Measurements from ENCODE around the gene RNPS1. TPM values are rescaled to one million over a fixed set of nuclear protein-coding genes. Genes with fewer than 3 reads are reported as not detected.
A peak's percentile ranks its signal among the peaks of the same experiment; 100 is the strongest.
"Not testable (repeated sequence)": the region's sequence is repeated elsewhere in the genome, so short reads cannot be mapped to it uniquely, and the experiment has no call there.

Gene RNPS1
- total RNA-seq, 4 donors from 2014 or later, result 93.0 to 125 (median 114) TPM

DNA sequence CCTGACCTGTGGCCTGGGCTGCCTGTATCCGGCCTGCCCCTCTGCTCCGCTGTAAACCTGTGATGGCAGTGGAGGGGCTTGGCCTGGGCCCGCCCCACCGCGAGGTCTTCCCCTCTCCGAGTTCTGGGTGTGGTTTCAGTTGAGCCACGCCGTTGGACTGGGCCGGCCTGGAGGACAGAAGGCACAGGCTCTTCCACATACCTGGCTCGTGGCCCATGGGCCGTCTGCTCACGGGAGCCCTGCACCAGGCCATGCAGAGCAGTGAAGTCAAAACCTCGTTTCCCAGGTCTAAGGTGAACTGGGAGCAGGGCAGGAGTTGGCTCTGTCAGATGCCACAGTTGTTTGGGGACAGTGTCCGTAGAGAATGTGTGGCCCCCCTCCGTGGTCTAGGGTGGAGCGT is 5.6 kb upstream of the RNPS1 start:
- intact Hi-C loops (cut with DNase I), result no loop called here
- H3K4me3 ChIP-seq, result no peak overlapping the region
- no CpG with 5 or more reads among the region's 16 CpGs for WGBS, 2 donors
- H3K27me3 ChIP-seq, result no peaks in the 10 kb centered on the region
- H3K27ac ChIP-seq, result no peak overlapping the region
- peaks cover 13 to 22% (median 15%) of the 10 kb centered on the region in 3 donors for H3K4me1 ChIP-seq
- no peaks in the 10 kb centered on the region for H3K9me3 ChIP-seq
- H3K36me3 ChIP-seq, result peaks cover 0 to 10% (median 0%) of the 10 kb centered on the region in 3 donors
- no peak for DNase-seq
- TF ChIP-seq CTCF (IDR thresholded peaks at IDR 0.05) (no peak), POLR2A (IDR thresholded peaks at IDR 0.05) (no peak)

- no peak for DNase-seq
- Histone ChIP-seq H3K27me3 (no peaks in the 10 kb centered on the region), H3K27ac (no peak overlapping the region), H3K4me3 (no peak overlapping the region), H3K9me3 (no peaks in the 10 kb centered on the region), H3K4me1 (peaks cover 13 to 25% (median 15%) of the 10 kb centered on the region in 3 donors), H3K36me3 (peaks cover 0 to 4% (median 0%) of the 10 kb centered on the region in 3 donors)
- intact Hi-C loops (cut with DNase I), result no loop called here
- 90% methylated on average over 3 of the region's 14 CpGs; no CpG with 5 or more reads in 1 of the 2 donors for WGBS, 2 donors
- no peak for TF ChIP-seq POLR2A (IDR thresholded peaks at IDR 0.05)
- no peak for TF ChIP-seq CTCF (IDR thresholded peaks at IDR 0.05)
These were observed 4.0 kb upstream of the RNPS1 start for GRCh38 chr16:2271848-2272461.

GRCh38 chr16:2270588-2271470 is 2.9 kb upstream of the RNPS1 start:
- TF ChIP-seq CTCF (IDR thresholded peaks at IDR 0.05) (no peak), POLR2A (IDR thresholded peaks at IDR 0.05) (no peak)
- H3K4me3 ChIP-seq, result no peak overlapping the region
- H3K9me3 ChIP-seq, result no peaks in the 10 kb centered on the region
- no peaks in the 10 kb centered on the region for H3K27me3 ChIP-seq
- WGBS, 2 donors, result 67 to 94% methylated on average over 4 to 6 of the region's 15 CpGs
- DNase-seq, result no peak
- peaks cover 0 to 4% (median 0%) of the 10 kb centered on the region in 3 donors for H3K36me3 ChIP-seq
- peaks cover 20 to 37% (median 22%) of the 10 kb centered on the region in 3 donors for H3K4me1 ChIP-seq
- intact Hi-C loops (cut with DNase I), result no loop called here
- H3K27ac ChIP-seq, result no peak overlapping the region

DNA sequence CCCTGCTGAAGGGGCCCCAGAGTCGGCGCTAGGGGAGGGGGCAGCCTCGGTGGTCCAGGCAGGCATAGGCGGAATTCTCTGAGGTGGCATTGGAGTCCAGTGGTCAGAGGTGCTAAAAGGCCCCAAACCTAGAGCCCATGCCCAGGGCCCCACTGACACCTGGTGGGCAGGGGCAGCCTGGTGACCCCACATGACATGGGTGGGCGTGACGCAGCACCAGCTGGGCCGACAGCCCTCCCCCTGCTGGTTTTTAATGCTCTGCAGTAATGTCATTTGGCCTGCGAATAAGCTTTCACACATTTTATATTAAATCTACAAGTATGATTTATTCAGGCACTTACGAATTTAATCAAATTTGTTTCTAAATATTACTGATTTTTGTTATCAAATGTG is 2.1 kb upstream of the RNPS1 start:
- WGBS, 2 donors, result 83 to 85% methylated on average over 5 to 8 of the region's 9 CpGs
- Histone ChIP-seq H3K27ac (no peak overlapping the region), H3K9me3 (no peaks in the 10 kb centered on the region), H3K4me3 (no peak overlapping the region), H3K4me1 (peaks cover 20 to 44% (median 30%) of the 10 kb centered on the region in 3 donors), H3K36me3 (peaks cover 0 to 5% (median 0%) of the 10 kb centered on the region in 3 donors), H3K27me3 (no peaks in the 10 kb centered on the region)
- no peak for DNase-seq
- intact Hi-C loops (cut with DNase I), result no loop called here
- TF ChIP-seq CTCF (IDR thresholded peaks at IDR 0.05) (no peak), POLR2A (IDR thresholded peaks at IDR 0.05) (no peak)

DNA sequence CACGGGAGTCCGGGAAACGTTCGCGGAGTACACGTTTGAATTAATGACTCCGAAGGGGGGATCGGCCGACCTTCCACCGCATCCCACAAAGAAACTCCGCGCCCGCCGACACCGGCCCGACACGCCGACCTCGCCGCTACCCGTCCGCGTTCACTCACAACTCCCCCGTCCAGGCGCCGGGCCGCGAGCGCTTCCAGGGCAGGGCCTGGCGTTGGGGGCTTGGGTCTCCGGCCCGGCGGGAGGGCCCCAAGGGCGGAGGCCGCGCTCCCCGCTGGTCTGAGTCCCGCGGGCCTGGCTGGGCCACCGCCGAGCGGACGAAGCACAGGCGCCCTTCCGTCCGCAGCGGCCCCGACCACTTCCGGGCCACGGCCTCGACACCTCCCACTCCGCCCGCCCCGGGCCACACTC is 417 bp downstream of the RNPS1 start:
- H3K27me3 ChIP-seq; DNase-seq; intact Hi-C loops (cut with DNase I); H3K9me3 ChIP-seq: not testable (repeated sequence)
- peak overlapping the region; percentile 74 to 95 (median 81) for H3K4me3 ChIP-seq
- peaks cover 20 to 63% (median 30%) of the 10 kb centered on the region in 3 donors for H3K4me1 ChIP-seq
- peak overlapping the region; percentile 91 to 99 (median 98) for H3K27ac ChIP-seq
- WGBS, 2 donors, result 0% methylated on average over 9 of the region's 54 CpGs; no CpG with 5 or more reads in 1 of the 2 donors
- H3K36me3 ChIP-seq, result peaks cover 5 to 30% (median 23%) of the 10 kb centered on the region in 3 donors

GRCh38 chr16:2266887-2267286 is 1.0 kb downstream of the RNPS1 start:
- H3K4me1 ChIP-seq, result peaks cover 20 to 63% (median 30%) of the 10 kb centered on the region in 3 donors
- 0% methylated on average over 2 of the region's 12 CpGs for WGBS, 2 donors
- H3K27me3 ChIP-seq; intact Hi-C loops (cut with DNase I); DNase-seq; H3K9me3 ChIP-seq: not testable (repeated sequence)
- H3K27ac ChIP-seq, result peak overlapping the region; percentile 91 to 99 (median 98)
- H3K4me3 ChIP-seq, result peak overlapping the region; percentile 74 to 95 (median 81)
- H3K36me3 ChIP-seq, result peaks cover 5 to 36% (median 29%) of the 10 kb centered on the region in 3 donors

GRCh38 chr16:2263026-2263425 is 4.9 kb downstream of the RNPS1 start:
- peaks cover 5 to 41% (median 17%) of the 10 kb centered on the region in 3 donors for H3K4me1 ChIP-seq
- H3K9me3 ChIP-seq; intact Hi-C loops (cut with DNase I); DNase-seq; H3K27me3 ChIP-seq; H3K27ac ChIP-seq; H3K4me3 ChIP-seq: not testable (repeated sequence)
- H3K36me3 ChIP-seq, result peaks cover 5 to 71% (median 43%) of the 10 kb centered on the region in 3 donors
- WGBS, 2 donors, result 65 to 73% methylated on average over 4 to 8 of the region's 14 CpGs
